CD14-positive monocyte (primary cell): ENCODE results near the gene THRB. TPM values are rescaled to one million over a fixed set of nuclear protein-coding genes. Genes with fewer than 3 reads are reported as not detected.

Source experiments
- DNase-seq, 3 donors: peaks; one replicate each; pipeline ENCODE4 v3.0.0-alpha.2; 2011 to 2022
- H2AFZ ChIP-seq: 2 replicates; pipeline ENCODE4 v1.6.0; 2012; ENCODE audit warnings: mild to moderate bottlenecking, low read depth, low read length, inconsistent platforms; ENCODE audit not compliant: insufficient read depth, poor library complexity, severe bottlenecking
- H3K27ac ChIP-seq, 2 donors: 1 replicate in 1 of 2; 2 replicates in 1 of 2; pipeline ENCODE4 v1.5.1; 2012 to 2013; ENCODE audit warnings: low read length in 2 of 2, control low read depth in 1 of 2, inconsistent platforms in 1 of 2, low read depth in 1 of 2, mild to moderate bottlenecking in 1 of 2
- H3K27me3 ChIP-seq, 2 donors: one replicate each; pipeline versions ENCODE4 v1.6.0 to v1.6.1; 2011 to 2013; ENCODE audit warnings: low read length in 2 of 2; ENCODE audit not compliant: control insufficient read depth in 2 of 2, insufficient read depth in 2 of 2
- H3K36me3 ChIP-seq, 2 donors: replicated peaks in 1 of 2; 1 replicate in 1 of 2; 2 replicates in 1 of 2; pipeline versions ENCODE4 v1.5.1 to v1.6.1; 2012 to 2013; ENCODE audit warnings: low read length in 2 of 2, control low read depth in 1 of 2, inconsistent platforms in 1 of 2, mild to moderate bottlenecking in 1 of 2; ENCODE audit not compliant: insufficient read depth in 2 of 2, control insufficient read depth in 1 of 2
- H3K4me1 ChIP-seq, 2 donors: 1 replicate in 1 of 2; 2 replicates in 1 of 2; pipeline versions ENCODE4 v1.5.1 to v1.6.1; 2012 to 2013; ENCODE audit warnings: low read length in 2 of 2, control low read depth in 1 of 2, inconsistent platforms in 1 of 2, mild to moderate bottlenecking in 1 of 2, moderate library complexity in 1 of 2; ENCODE audit not compliant: insufficient read depth in 2 of 2, control insufficient read depth in 1 of 2
- H3K4me2 ChIP-seq: replicated peaks from 2 replicates; pipeline ENCODE3; 2012; ENCODE audit warnings: low read length, moderate library complexity, mild to moderate bottlenecking; ENCODE audit not compliant: poor library complexity, severe bottlenecking; ENCODE audit errors: extremely low read depth
- H3K4me3 ChIP-seq, 3 experiments: fragments of 200-600 bp in 1 of 3; sonication (generic) in 1 of 3; replicated peaks in 1 of 3; 1 replicate in 2 of 3; 2 replicates in 1 of 3; pipeline ENCODE4 v1.5.1; 2011 to 2013; ENCODE audit warnings: low read length in 3 of 3, mild to moderate bottlenecking in 3 of 3, control low read depth in 2 of 3, low read depth in 2 of 3, inconsistent platforms in 1 of 3, moderate library complexity in 1 of 3
- H3K79me2 ChIP-seq: 2 replicates; pipeline ENCODE4 v1.6.0; 2012; ENCODE audit warnings: mild to moderate bottlenecking, control low read depth, inconsistent platforms, low read length, moderate library complexity; ENCODE audit not compliant: insufficient read depth
- H3K9ac ChIP-seq: 2 replicates; pipeline ENCODE4 v1.6.0; 2017; ENCODE audit warnings: low read length, mild to moderate bottlenecking; ENCODE audit not compliant: insufficient read depth, poor library complexity, severe bottlenecking
- H3K9me3 ChIP-seq, 2 donors: replicated peaks in 1 of 2; 1 replicate in 1 of 2; 2 replicates in 1 of 2; pipeline versions ENCODE4 v1.5.1 to v1.6.1; 2012 to 2013; ENCODE audit warnings: low read length in 2 of 2, control low read depth in 1 of 2; ENCODE audit not compliant: control insufficient read depth in 1 of 2, insufficient read depth in 1 of 2
- H4K20me1 ChIP-seq: 2 replicates; pipeline ENCODE4 v1.6.0; 2012; ENCODE audit warnings: mild to moderate bottlenecking, low read length, control low read depth, moderate library complexity; ENCODE audit not compliant: insufficient read depth
- H3K27ac Mint-ChIP-seq, 7 donors: one replicate each; pipeline ENCODE4 v1.8.0; 2020; ENCODE audit warnings: mild to moderate bottlenecking in 7 of 7, mixed read lengths in 7 of 7, moderate library complexity in 6 of 7, inconsistent platforms in 2 of 7
- H3K27me3 Mint-ChIP-seq, 3 donors: one replicate each; pipeline ENCODE4 v1.8.0; 2021 to 2022; ENCODE audit warnings: low read depth in 3 of 3, mild to moderate bottlenecking in 3 of 3, mixed read lengths in 3 of 3, moderate library complexity in 3 of 3, inconsistent platforms in 1 of 3
- H3K36me3 Mint-ChIP-seq, 2 donors: one replicate each; pipeline ENCODE4 v1.8.0; 2020; ENCODE audit warnings: mixed read lengths in 2 of 2, inconsistent platforms in 1 of 2, mild to moderate bottlenecking in 1 of 2
- H3K4me1 Mint-ChIP-seq: one replicate; pipeline ENCODE4 v1.8.0; 2020; ENCODE audit warnings: mild to moderate bottlenecking, mixed read lengths
- H3K4me3 Mint-ChIP-seq, 2 donors: one replicate each; pipeline ENCODE4 v1.8.0; 2020; ENCODE audit warnings: mild to moderate bottlenecking in 2 of 2, mixed read lengths in 2 of 2, moderate library complexity in 1 of 2
- H3K9me3 Mint-ChIP-seq, 7 donors: one replicate each; pipeline ENCODE4 v1.8.0; 2020 to 2022; ENCODE audit warnings: mixed read lengths in 7 of 7, mild to moderate bottlenecking in 6 of 7, moderate library complexity in 6 of 7, inconsistent platforms in 2 of 7
- WGBS: methylation state at CpG from one replicate; pipeline ENCODE4 v1.1.5; 2013; ENCODE audit warnings: missing lambda C conversion rate; ENCODE audit not compliant: insufficient coverage; 5-methylcytosine and 5-hydroxymethylcytosine counted together
- intact Hi-C, 2 donors: fragments of 100-400 bp; cut with micrococcal nuclease; formaldehyde crosslinking; loops; one replicate each; pipeline versions ENCODE4 v1.15.0 to v1.15.1; 2023
- polyA plus RNA-seq, 3 donors: library from polyadenylated mRNA; depleted of rRNA in 1 of 3; unstranded in 2 of 3; stranded (reverse) in 1 of 3; fragments of 300-500 nt in 2 of 3; fragments of >200 nt in 1 of 3; fragmentation: Illumina TruSeq in 2 of 3; gene quantifications; 1 replicate in 2 of 3; 2 replicates in 1 of 3; pipeline ENCODE4 v1.2.3, GENCODE V29; 2012 to 2021
- TF ChIP-seq, protein P1 (sequence below): fragments of 200-600 bp; IDR thresholded peaks from one replicate; pipeline ENCODE4 v1.8.0; 2022; ENCODE audit warnings: antibody characterized with exemption, mild to moderate bottlenecking

Gene THRB
- polyA plus RNA-seq, 3 donors = 0.05 TPM; not detected in 2

GRCh38 chr3:24357635-24358034 lies 137.0 kb downstream of the THRB start:
- Histone ChIP-seq H3K4me2 (no peak overlapping the region), H3K27me3 (no peaks in the 10 kb centered on the region), H3K36me3 (no peaks in the 10 kb centered on the region), H3K79me2 (no peaks in the 10 kb centered on the region), H3K4me1 (no peaks in the 10 kb centered on the region), H3K9ac (no peak overlapping the region), H3K4me3 (no peak overlapping the region), H3K9me3 (no peaks in the 10 kb centered on the region), H2AFZ (no peak overlapping the region), H4K20me1 (no peaks in the 10 kb centered on the region), H3K27ac (no peak overlapping the region)
- no peaks in the 10 kb centered on the region for H3K27me3 Mint-ChIP-seq
- intact Hi-C loops = no loop called here
- no peak overlapping the region for H3K4me3 Mint-ChIP-seq
- H3K4me1 Mint-ChIP-seq = no peaks in the 10 kb centered on the region
- WGBS = no CpG with 5 or more reads among the region's 6 CpGs
- peaks cover 0 to 2% (median 0%) of the 10 kb centered on the region in 7 donors for H3K9me3 Mint-ChIP-seq
- TF ChIP-seq, protein P1, sequence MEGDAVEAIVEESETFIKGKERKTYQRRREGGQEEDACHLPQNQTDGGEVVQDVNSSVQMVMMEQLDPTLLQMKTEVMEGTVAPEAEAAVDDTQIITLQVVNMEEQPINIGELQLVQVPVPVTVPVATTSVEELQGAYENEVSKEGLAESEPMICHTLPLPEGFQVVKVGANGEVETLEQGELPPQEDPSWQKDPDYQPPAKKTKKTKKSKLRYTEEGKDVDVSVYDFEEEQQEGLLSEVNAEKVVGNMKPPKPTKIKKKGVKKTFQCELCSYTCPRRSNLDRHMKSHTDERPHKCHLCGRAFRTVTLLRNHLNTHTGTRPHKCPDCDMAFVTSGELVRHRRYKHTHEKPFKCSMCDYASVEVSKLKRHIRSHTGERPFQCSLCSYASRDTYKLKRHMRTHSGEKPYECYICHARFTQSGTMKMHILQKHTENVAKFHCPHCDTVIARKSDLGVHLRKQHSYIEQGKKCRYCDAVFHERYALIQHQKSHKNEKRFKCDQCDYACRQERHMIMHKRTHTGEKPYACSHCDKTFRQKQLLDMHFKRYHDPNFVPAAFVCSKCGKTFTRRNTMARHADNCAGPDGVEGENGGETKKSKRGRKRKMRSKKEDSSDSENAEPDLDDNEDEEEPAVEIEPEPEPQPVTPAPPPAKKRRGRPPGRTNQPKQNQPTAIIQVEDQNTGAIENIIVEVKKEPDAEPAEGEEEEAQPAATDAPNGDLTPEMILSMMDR = no peak
- no peak for DNase-seq
- H3K36me3 Mint-ChIP-seq = no peaks in the 10 kb centered on the region
- no peak overlapping the region for H3K27ac Mint-ChIP-seq

- Mint-ChIP-seq H3K27me3 (peaks cover 0 to 2% (median 0%) of the 10 kb centered on the region in 3 donors), H3K9me3 (peaks cover 0 to 2% (median 0%) of the 10 kb centered on the region in 7 donors), H3K4me1 (no peaks in the 10 kb centered on the region), H3K36me3 (no peaks in the 10 kb centered on the region), H3K4me3 (no peak overlapping the region), H3K27ac (no peak overlapping the region)
- Histone ChIP-seq H3K9me3 (no peaks in the 10 kb centered on the region), H2AFZ (no peak overlapping the region), H4K20me1 (no peaks in the 10 kb centered on the region), H3K27me3 (no peaks in the 10 kb centered on the region), H3K4me2 (no peak overlapping the region), H3K9ac (no peak overlapping the region), H3K4me3 (no peak overlapping the region), H3K79me2 (no peaks in the 10 kb centered on the region), H3K27ac (no peak overlapping the region), H3K36me3 (no peaks in the 10 kb centered on the region), H3K4me1 (no peaks in the 10 kb centered on the region)
- DNase-seq = no peak
- intact Hi-C loops = no loop called here
- TF ChIP-seq, protein P1 = no peak
Measured at GRCh38 chr3:24355806-24356205, 138.8 kb downstream of the THRB start.
